GM19035 (cell line): Measurements from ENCODE around the gene XKR7.

Experiments used
- ATAC-seq: cut with Tn5 transposase; IDR thresholded peaks from one replicate; pipeline ENCODE4 v1.9.1; 2021; ENCODE audit not compliant: unreplicated experiment

XKR7 gene

DNA sequence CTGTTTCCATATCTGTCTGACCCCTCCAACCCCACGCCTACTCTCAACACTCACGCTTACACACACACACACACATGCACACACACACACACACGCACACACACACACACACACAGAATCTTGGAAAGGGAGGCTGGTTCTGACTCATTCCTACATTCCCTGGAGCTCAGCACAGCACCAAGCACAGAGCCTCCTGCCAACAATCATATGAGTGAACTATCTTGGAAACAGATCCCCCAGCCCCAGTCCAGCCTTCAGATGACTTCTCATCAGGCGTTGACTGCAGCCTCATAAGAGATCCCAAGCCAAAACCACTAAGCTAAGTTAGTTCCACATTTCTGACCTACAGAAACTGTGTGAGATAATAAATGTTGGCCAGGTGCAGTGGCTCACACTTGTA lies 70.0 kb downstream of the XKR7 start:
- ATAC-seq = no peak

DNA sequence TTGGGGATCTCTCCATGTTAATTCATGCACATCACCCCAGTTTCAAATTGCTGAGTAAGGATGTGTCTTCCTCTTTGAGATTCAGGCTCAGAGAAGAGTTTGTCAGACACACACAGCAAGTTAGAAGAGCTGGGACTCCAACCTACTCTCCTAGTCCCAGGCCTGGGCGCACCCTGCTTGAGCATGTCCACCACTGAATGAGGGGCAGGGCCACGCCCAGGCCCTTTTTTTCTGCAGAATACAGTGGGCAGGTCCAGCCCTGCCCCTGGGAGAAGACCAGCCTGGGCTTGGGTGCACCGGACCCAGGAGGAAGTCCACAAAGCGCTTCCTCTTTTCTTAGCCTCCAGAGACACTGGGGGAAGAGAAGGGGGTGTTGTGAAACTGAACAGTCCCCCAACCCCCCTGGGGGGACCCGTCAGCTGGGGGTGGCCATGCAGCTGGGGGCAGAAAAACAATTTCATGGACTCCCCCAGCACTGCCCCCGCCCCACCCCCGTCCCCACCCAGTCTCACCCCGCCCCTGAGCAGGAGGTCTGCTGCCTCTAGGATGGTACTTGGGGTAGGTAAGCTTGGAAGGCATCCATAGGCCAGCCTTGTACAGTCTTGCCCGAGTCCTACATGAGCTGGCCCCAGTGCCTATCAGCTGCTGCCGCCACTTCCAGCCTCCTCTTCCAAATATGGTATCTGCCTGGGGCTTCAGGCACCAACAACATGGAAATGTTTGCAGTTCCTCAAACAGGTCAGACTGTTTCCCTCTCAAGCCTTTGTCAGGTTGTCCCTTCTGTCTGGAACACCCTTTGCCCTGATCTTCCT lies 72.4 kb downstream of the XKR7 start:
- ATAC-seq = peak; percentile 63

DNA sequence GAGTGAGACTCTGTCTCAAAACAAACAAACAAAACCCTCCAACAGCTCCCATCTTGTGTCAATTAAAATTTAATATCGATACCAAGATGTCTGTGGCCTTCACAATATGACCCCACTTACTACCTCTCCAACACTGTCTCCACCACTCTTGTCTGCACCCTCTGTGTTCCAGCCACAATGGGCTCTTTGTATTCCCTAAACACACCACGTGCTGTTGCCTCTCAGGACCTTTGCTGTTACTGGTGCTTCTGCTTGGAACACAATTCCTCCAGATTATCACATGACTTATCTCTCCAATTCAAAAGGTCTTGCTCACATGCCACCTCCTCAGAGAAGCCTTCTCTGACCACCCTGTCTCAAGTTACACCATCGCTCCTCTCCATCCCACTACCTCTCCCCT lies 78.0 kb downstream of the XKR7 start:
- no peak for ATAC-seq

DNA sequence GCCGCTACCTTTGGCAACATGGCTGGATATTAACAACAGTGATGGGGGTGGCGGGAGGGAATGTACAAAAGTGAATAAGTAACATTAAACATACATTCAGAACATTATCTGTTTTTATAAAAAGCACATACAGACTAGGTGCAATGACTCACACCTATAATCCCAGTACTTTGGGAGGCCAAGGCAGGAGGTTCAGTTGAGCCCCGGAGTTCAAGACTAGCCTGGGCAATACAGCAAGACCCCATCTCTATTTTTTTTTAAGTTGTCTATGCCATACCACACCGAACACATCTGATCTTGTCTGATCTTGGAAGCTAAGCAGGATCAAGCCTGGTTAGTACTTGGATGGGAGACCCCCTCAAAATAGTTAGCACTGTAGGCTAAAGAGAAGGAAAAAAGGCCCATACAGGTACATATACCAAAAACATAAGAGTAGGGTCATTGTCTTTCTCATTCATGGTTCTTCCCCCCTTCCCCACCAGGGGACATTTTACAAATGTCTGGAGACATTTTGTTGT lies 82.4 kb downstream of the XKR7 start:
- ATAC-seq = no peak

DNA sequence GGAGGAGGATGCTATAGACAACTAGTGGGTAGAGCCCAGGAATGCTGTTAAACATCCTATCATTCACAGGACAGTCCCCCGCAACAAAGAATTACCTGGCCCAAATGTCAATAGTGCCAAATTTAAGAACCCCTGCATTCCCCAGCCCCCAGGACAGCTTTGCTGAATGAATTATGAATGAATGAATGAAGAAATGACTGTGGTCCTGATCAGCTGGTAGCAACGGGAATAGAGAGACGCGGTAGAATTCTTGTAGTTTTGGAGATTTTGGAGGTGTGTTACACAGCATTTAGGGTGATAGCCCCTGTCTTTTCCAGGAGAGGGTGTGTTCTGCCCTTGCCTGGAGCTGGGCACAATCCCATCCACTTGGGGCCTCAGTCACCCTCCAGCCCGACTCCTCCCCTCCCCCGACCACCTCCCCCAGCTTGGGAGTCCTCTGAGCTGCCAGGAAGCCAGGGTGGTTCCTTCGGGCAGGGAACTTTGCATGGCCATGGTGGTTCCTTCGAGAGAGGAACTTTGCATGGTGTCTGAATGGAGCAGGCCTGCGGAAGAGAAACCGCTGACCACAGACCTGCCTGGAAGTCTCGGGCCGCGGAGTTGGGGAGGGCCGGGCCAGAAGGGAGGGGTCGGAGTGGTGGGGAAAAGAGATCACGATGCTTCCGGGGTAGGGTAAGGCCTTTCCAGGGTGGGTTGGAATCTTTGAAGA lies 83.1 kb downstream of the XKR7 start:
- no peak for ATAC-seq

DNA sequence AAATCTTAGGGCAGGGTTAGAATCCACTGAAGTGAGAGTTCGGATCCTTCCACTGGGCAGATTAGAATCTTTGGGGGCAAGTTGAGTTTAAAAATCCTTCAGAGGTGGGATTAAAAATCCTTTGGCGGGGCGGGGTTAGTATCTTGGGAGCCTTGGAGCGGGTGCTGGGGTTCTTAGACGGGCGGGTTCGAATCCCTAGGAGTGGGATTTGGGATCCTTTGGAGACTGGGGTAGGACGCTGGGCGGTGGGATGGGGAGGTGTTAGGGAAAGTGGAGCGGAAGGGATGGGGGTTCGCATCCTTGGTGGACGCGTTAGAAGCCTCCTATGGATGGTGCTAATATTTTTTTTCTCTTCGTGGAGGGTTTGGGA lies 83.8 kb downstream of the XKR7 start:
- no peak for ATAC-seq

DNA sequence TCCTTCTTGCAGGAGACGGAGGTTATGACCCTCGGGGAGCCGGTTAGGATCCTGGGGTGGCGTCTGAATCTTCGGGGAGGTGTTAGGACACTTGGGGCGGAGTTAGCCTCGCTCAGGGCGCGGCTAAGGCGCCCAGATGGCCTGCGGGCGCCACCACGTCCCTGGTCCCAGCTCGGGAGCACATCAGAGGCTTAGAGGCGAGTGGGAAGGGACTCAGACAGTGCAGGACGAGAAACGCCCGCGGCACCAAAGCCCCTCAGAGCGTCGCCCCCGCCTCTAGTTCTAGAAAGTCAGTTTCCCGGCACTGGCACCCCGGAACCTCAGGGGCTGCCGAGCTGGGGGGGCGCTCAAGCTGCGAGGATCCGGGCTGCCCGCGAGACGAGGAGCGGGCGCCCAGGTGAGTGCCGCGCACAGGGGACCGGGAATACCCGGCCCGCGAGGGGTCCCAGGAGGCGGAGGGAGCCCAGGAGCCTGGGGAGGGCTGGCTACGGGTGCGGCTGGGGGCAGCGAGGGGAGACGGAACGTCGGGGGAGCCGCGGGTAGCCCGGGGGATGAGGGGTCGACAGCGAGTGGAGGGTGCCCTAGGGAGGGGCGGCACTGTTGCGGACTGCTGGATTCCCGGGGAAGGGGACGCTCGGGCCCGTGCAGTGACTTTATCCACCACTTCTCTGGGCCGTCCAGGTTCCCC lies 84.3 kb downstream of the XKR7 start, which contains the start of gene HCK:
TSS of gene HCK (plus strand) at position 153 of the 688 bp plus-strand sequence.
- ATAC-seq = no peak

DNA sequence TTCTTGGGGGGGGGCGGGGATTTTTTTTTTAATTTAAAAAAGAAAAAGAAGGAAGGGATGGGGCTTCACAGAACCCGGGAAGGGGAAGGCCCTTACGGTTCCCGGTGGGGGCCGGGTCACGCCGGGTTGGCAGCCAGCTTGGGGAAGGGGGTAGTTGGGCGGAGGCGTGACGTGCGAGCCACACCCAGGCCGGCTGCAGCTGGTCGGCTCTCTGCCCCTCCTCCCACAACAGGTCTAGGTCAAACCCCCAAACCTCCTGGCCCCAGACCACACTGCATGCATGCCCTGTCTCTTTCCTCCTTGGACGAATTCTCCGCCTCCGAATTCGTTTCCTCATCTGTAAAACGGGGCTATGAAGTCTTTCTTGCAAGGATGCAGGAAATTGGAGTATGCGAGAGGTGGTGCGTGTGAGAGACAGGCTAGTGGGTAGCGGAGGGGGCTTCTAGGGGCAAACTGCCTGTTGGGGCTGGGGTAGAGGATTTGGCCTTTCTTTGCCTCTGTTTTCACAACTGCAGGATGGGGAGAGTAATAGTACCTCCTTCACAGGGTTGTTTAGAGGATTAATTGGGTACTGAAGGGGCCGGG lies 84.9 kb downstream of the XKR7 start:
- no peak for ATAC-seq
